ENCODE data around the gene GPRC5C. TPM values are rescaled to one million over a fixed set of nuclear protein-coding genes. Genes with fewer than 3 reads are reported as not detected.

GPRC5C gene
- total and polyA plus RNA-seq, 2 of the 13 experiments (the other 11 are each of a cell fraction or from before 2014, with no cell fraction given), result 85.6 to 300 TPM

DNA sequence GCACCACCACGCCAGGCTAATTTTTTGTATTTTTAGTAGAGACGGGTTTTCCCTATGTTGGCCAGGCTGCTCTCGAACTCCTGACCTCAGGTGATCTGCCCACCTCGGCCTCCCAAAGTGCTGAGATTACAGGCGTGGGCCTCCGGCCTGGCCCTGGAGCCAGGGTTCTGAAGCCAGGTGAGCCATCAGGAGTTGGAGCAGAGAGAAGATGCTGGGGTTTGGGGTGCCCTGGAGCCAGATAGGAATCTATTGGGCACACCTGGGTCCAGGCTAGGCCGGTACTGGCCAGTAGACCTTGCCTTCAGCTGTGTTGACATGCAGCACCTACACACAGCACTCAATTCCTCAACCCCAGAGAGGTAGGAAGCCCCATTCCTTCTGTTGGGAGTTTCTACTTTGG lies 29.1 kb downstream of the GPRC5C start:
- Histone ChIP-seq H3K4me1 (ENCODE audit: insufficient read depth, low read length) (peaks cover 29% of the 10 kb centered on the region), H2AFZ (ENCODE audit: low read length) (no peak overlapping the region), H3K79me2 (ENCODE audit: insufficient read depth, low read length) (no peaks in the 10 kb centered on the region), H3K27me3 (ENCODE audit: control insufficient read depth in 1 of 2, insufficient read depth in 2 of 2, low read length in 2 of 2) (peaks cover 3 to 31% of the 10 kb centered on the region in 2 experiments; a peak in 4 of 5 replicates), H3K27ac (ENCODE audit: extremely low read length, insufficient read depth, low read length) (no peak overlapping the region), H3K9me3 (ENCODE audit: low read length) (no peaks in the 10 kb centered on the region), H3K4me2 (ENCODE audit: low read depth, low read length) (no peak overlapping the region), H3K4me3 (replicated peaks in 1 of 3; ENCODE audit: insufficient read depth in 1 of 3, low read depth in 2 of 3, low read length in 3 of 3) (no peak overlapping the region), H3K36me3 (replicated peaks in 1 of 2; ENCODE audit: control insufficient read depth in 1 of 2, insufficient read depth in 2 of 2, low read length in 2 of 2) (no peaks in the 10 kb centered on the region), H4K20me1 (ENCODE audit: insufficient read depth, low read length) (no peaks in the 10 kb centered on the region), H3K9ac (ENCODE audit: insufficient read depth, low read depth, low read length) (no peak overlapping the region)
- TF ChIP-seq ZNF446 (CRISPR knock-in tag; IDR thresholded peaks at IDR 0.05) (no peak), ZBTB7A (CRISPR knock-in tag; IDR thresholded peaks at IDR 0.05) (no peak), SMAD9 (CRISPR knock-in tag; IDR thresholded peaks at IDR 0.05) (no peak), NPAS2 (CRISPR knock-in tag; IDR thresholded peaks at IDR 0.05; ENCODE audit: borderline replicate concordance) (no peak), NR2F1 (CRISPR knock-in tag; IDR thresholded peaks at IDR 0.05) (no peak), U2AF1 (optimal IDR thresholded peaks at IDR 0.05; ENCODE audit: low read depth, low read length) (no peak), PHB2 (IDR thresholded peaks at IDR 0.05; ENCODE audit: partially characterized antibody) (no peak), ZNF33B (CRISPR knock-in tag; IDR thresholded peaks at IDR 0.05) (no peak), ZNF614 (CRISPR knock-in tag; IDR thresholded peaks at IDR 0.05; ENCODE audit: borderline replicate concordance) (no peak), SETDB1 (CRISPR knock-in tag; IDR thresholded peaks at IDR 0.05; ENCODE audit: borderline replicate concordance) (no peak), HMGA1 (CRISPR knock-in tag; conservative IDR thresholded peaks at IDR 0.05) (no peak)
- TF ChIP-seq, protein P1, sequence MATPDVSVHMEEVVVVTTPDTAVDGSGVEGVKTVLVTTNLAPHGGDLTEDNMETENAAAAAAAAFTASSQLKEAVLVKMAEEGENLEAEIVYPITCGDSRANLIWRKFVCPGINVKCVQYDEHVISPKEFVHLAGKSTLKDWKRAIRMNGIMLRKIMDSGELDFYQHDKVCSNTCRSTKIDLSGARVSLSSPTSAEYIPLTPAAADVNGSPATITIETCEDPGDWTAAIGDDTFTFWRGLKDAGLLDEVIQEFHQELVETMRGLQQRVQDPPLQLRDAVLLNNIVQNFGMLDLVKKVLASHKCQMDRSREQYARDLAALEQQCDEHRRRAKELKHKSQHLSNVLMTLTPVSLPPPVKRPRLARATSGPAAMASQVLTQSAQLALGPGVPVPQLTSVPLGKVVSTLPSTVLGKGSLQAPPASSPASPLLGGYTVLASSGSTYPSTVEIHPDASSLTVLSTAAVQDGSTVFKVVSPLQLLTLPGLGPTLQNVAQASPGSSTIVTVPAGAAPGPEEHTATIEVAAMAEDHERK (CRISPR knock-in tag; IDR thresholded peaks at IDR 0.05; ENCODE audit: low read depth), result no peak
- TF ChIP-seq, protein P2, sequence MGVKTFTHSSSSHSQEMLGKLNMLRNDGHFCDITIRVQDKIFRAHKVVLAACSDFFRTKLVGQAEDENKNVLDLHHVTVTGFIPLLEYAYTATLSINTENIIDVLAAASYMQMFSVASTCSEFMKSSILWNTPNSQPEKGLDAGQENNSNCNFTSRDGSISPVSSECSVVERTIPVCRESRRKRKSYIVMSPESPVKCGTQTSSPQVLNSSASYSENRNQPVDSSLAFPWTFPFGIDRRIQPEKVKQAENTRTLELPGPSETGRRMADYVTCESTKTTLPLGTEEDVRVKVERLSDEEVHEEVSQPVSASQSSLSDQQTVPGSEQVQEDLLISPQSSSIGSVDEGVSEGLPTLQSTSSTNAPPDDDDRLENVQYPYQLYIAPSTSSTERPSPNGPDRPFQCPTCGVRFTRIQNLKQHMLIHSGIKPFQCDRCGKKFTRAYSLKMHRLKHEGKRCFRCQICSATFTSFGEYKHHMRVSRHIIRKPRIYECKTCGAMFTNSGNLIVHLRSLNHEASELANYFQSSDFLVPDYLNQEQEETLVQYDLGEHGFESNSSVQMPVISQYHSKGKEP (CRISPR knock-in tag; IDR thresholded peaks at IDR 0.05), result no peak
- TF ChIP-seq, protein P3, sequence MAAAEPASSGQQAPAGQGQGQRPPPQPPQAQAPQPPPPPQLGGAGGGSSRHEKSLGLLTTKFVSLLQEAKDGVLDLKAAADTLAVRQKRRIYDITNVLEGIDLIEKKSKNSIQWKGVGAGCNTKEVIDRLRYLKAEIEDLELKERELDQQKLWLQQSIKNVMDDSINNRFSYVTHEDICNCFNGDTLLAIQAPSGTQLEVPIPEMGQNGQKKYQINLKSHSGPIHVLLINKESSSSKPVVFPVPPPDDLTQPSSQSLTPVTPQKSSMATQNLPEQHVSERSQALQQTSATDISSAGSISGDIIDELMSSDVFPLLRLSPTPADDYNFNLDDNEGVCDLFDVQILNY (CRISPR knock-in tag; conservative IDR thresholded peaks at IDR 0.05), result no peak
- TF ChIP-seq, protein P4, sequence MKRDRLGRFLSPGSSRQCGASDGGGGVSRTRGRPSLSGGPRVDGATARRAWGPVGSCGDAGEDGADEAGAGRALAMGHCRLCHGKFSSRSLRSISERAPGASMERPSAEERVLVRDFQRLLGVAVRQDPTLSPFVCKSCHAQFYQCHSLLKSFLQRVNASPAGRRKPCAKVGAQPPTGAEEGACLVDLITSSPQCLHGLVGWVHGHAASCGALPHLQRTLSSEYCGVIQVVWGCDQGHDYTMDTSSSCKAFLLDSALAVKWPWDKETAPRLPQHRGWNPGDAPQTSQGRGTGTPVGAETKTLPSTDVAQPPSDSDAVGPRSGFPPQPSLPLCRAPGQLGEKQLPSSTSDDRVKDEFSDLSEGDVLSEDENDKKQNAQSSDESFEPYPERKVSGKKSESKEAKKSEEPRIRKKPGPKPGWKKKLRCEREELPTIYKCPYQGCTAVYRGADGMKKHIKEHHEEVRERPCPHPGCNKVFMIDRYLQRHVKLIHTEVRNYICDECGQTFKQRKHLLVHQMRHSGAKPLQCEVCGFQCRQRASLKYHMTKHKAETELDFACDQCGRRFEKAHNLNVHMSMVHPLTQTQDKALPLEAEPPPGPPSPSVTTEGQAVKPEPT (CRISPR knock-in tag; IDR thresholded peaks at IDR 0.05; ENCODE audit: low read depth), result no peak
- no peak for ATAC-seq
- ChIA-PET POLR2A (no interaction called here), CTCF (ENCODE audit: low intra/inter-chr PET ratio, low total read pairs) (no interaction called here)
- FAIRE-seq, result no peak
- no peak for DNase-seq (ENCODE audit: low spot score)
- in situ Hi-C loops (cut with HindIII; ENCODE audit: extremely low pct_ligation_motif_present, low pct_unique_long_range_greater_than_20kb) (no loop called here), intact Hi-C loops (cut with micrococcal nuclease; ENCODE audit: unreplicated experiment) (no loop called here)
- WGBS (ENCODE audit: low lambda C conversion rate), result 19% methylated on average over 7 of the region's 7 CpGs
- no TSS peak for BruUV-seq (replicated peaks)

Measured in HepG2 (cell line).